AG10803 (cell line): Measurements from ENCODE around the gene DDX39A.
A peak's percentile ranks its signal among the peaks of the same experiment; 100 is the strongest.

ENCODE experiments used
- DNase-seq: peaks from one replicate; pipeline ENCODE4 v3.0.0; 2010; ENCODE audit warnings: low read depth
- H3K4me3 ChIP-seq: 2 replicates; pipeline ENCODE4 v1.5.1; 2011; ENCODE audit warnings: mild to moderate bottlenecking, low read length, control low read depth
- CTCF ChIP-seq: conservative IDR thresholded peaks from 2 replicates; pipeline ENCODE4 v1.5.1; 2011; ENCODE audit warnings: mild to moderate bottlenecking, low read length, control low read depth, inconsistent platforms

Gene DDX39A

GRCh38 chr19:14411161-14411937, 7.8 kb downstream of the DDX39A start:
- TF ChIP-seq CTCF, result no peak
- no peak for DNase-seq
- no peak overlapping the region for H3K4me3 ChIP-seq

- DNase-seq, result no peak
- no peak overlapping the region for H3K4me3 ChIP-seq
- TF ChIP-seq CTCF, result no peak
Measured at GRCh38 chr19:14410091-14411051, 8.8 kb downstream of the DDX39A start.

GRCh38 chr19:14409146-14410023, 9.8 kb downstream of the DDX39A start:
- no peak for TF ChIP-seq CTCF
- DNase-seq, result no peak
- H3K4me3 ChIP-seq, result no peak overlapping the region

- no peak for TF ChIP-seq CTCF
- DNase-seq, result peak; percentile 16
- no peak overlapping the region for H3K4me3 ChIP-seq
Measured at GRCh38 chr19:14408491-14409145, 10.5 kb downstream of the DDX39A start.

GRCh38 chr19:14407605-14408484, 11.3 kb downstream of the DDX39A start:
- no peak for TF ChIP-seq CTCF
- no peak overlapping the region for H3K4me3 ChIP-seq
- no peak for DNase-seq
